HepG2 (cell line): ENCODE results near the gene GBGT1. TPM values are rescaled to one million over a fixed set of nuclear protein-coding genes. Genes with fewer than 3 reads are reported as not detected.
A peak's percentile ranks its signal among the peaks of the same experiment; 100 is the strongest.

ENCODE experiments used
- ATAC-seq: fragments of 200-7000 bp; cut with Tn5 transposase; 3 replicates; pipeline ENCODE4 v1.9.1; 2020; ENCODE audit warnings: mild to moderate bottlenecking, moderate library complexity
- BruUV-seq: library from RNA; stranded (reverse); fragments of 400-500 nt; replicated peaks from 2 replicates; lab custom pipeline; 2021; lab: Mats Ljungman, UMichigan
- CTCF ChIA-PET: fragments of 300-600 bp; formaldehyde crosslinking; extraction: SDS; loops from one replicate; lab custom pipeline; 2021; ENCODE audit warnings: low total read pairs, inconsistent platforms, low intra/inter-chr PET ratio; lab: Yijun Ruan, JAX
- POLR2A ChIA-PET: fragments of 350-600 bp; sonication (Branson Sonifier 250); formaldehyde crosslinking; loops from one replicate; lab custom pipeline; 2020; ENCODE audit warnings: antibody characterized with exemption, inconsistent platforms; lab: Yijun Ruan, JAX
- DNase-seq: peaks from one replicate; pipeline ENCODE4 v3.0.0-alpha.2; 2015; ENCODE audit warnings: low spot score
- FAIRE-seq: peaks from 3 replicates; lab custom pipeline; 2011; peaks lifted over from hg19 to GRCh38; lab: Jason Lieb, UNC
- H2AFZ ChIP-seq: one replicate; pipeline ENCODE4 v1.6.1; 2011; ENCODE audit warnings: low read length, inconsistent platforms
- H3K27ac ChIP-seq: fragments of 300-600 bp; 3 replicates; pipeline ENCODE4 v1.8.0; 2011; ENCODE audit warnings: mixed run types, mild to moderate bottlenecking, mixed read lengths, low read length, inconsistent platforms; ENCODE audit not compliant: insufficient read depth; ENCODE audit errors: extremely low read length
- H3K27me3 ChIP-seq, 2 experiments: fragments of 200-600 bp in 1 of 2; 2 replicates in 1 of 2; 3 replicates in 1 of 2; pipeline versions ENCODE4 v1.6.0 to v1.8.0; 2011; ENCODE audit warnings: low read length in 2 of 2, mild to moderate bottlenecking in 2 of 2, moderate library complexity in 2 of 2, inconsistent platforms in 1 of 2; ENCODE audit not compliant: insufficient read depth in 2 of 2, control insufficient read depth in 1 of 2
- H3K36me3 ChIP-seq, 2 experiments: fragments of 200-600 bp in 1 of 2; replicated peaks in 1 of 2; 2 replicates in 1 of 2; 3 replicates in 1 of 2; pipeline versions ENCODE4 v1.5.1 to v1.8.0; 2011; ENCODE audit warnings: low read length in 2 of 2, inconsistent platforms in 1 of 2; ENCODE audit not compliant: insufficient read depth in 2 of 2, control insufficient read depth in 1 of 2
- H3K4me1 ChIP-seq: 2 replicates; pipeline ENCODE4 v1.5.1; 2012; ENCODE audit warnings: low read length, inconsistent platforms; ENCODE audit not compliant: insufficient read depth
- H3K4me2 ChIP-seq: 2 replicates; pipeline ENCODE4 v1.6.0; 2011; ENCODE audit warnings: low read depth, low read length, inconsistent platforms
- H3K4me3 ChIP-seq, 3 experiments: fragments of 200-600 bp in 1 of 3; sonication (generic), shearing (Covaris generic) in 1 of 3; replicated peaks in 1 of 3; 2 replicates each; pipeline ENCODE4 v1.5.1; 2011 to 2016; ENCODE audit warnings: low read length in 3 of 3, inconsistent platforms in 2 of 3, low read depth in 2 of 3, mild to moderate bottlenecking in 2 of 3, control low read depth in 1 of 3, mixed read lengths in 1 of 3; ENCODE audit not compliant: insufficient read depth in 1 of 3
- H3K79me2 ChIP-seq: one replicate; pipeline ENCODE4 v1.6.1; 2011; ENCODE audit warnings: low read length, inconsistent platforms; ENCODE audit not compliant: insufficient read depth
- H3K9ac ChIP-seq: 2 replicates; pipeline ENCODE4 v1.6.0; 2011; ENCODE audit warnings: mild to moderate bottlenecking, low read depth, low read length, inconsistent platforms; ENCODE audit not compliant: insufficient read depth
- H3K9me3 ChIP-seq: 2 replicates; pipeline ENCODE4 v1.5.1; 2012; ENCODE audit warnings: mild to moderate bottlenecking, low read length
- H4K20me1 ChIP-seq: 2 replicates; pipeline ENCODE4 v1.6.0; 2011; ENCODE audit warnings: inconsistent platforms, mild to moderate bottlenecking, low read length, moderate library complexity; ENCODE audit not compliant: insufficient read depth
- MED1 ChIP-seq: sonication (generic); formaldehyde crosslinking; IDR thresholded peaks from 2 replicates; pipeline ENCODE4 v1.4.0; 2020; ENCODE audit warnings: missing genetic modification reagents
- MXI1 ChIP-seq: IDR thresholded peaks from 3 replicates; pipeline ENCODE4 v1.6.1; 2012; ENCODE audit warnings: low read depth, low read length, inconsistent platforms, borderline replicate concordance
- NFIB ChIP-seq: sonication (generic); formaldehyde crosslinking; IDR thresholded peaks from 2 replicates; pipeline ENCODE4 v1.9.0; 2021; ENCODE audit warnings: missing genetic modification reagents, mild to moderate bottlenecking, borderline replicate concordance
- POGZ ChIP-seq: sonication (generic); formaldehyde crosslinking; IDR thresholded peaks from 2 replicates; pipeline ENCODE4 v1.4.0; 2020; ENCODE audit warnings: mild to moderate bottlenecking, missing genetic modification reagents
- STAT5B ChIP-seq: sonication (generic); formaldehyde crosslinking; IDR thresholded peaks from 2 replicates; pipeline ENCODE4 v1.4.0; 2020; ENCODE audit warnings: missing genetic modification reagents
- ZBTB38 ChIP-seq: sonication (generic); formaldehyde crosslinking; IDR thresholded peaks from 2 replicates; pipeline ENCODE4 v1.5.1; 2020; ENCODE audit warnings: mild to moderate bottlenecking, missing genetic modification reagents
- ZNF781 ChIP-seq: sonication (generic); formaldehyde crosslinking; IDR thresholded peaks from 2 replicates; pipeline ENCODE4 v1.5.1; 2020; ENCODE audit warnings: borderline replicate concordance, mild to moderate bottlenecking, missing genetic modification reagents; ENCODE audit errors: not compliant biosample characterization
- WGBS: methylation state at CpG from one replicate; pipeline ENCODE4 v1.1.6; 2017; ENCODE audit warnings: low lambda C conversion rate; 5-methylcytosine and 5-hydroxymethylcytosine counted together
- in situ Hi-C: cut with HindIII; loops from 2 replicates; pipeline ENCODE4 v1.10.0; 2017; ENCODE audit warnings: low pct_unique_long_range_greater_than_20kb; ENCODE audit not compliant: extremely low pct_ligation_motif_present
- intact Hi-C: fragments of 100-400 bp; cut with micrococcal nuclease; formaldehyde crosslinking; loops from one replicate; pipeline ENCODE4 v1.10.0; 2022; ENCODE audit not compliant: unreplicated experiment
- polyA plus RNA-seq, 8 experiments: library from polyadenylated mRNA; depleted of rRNA in 3 of 8; stranded (reverse) in 7 of 8; unstranded in 1 of 8; fragments of >200 nt; fragmentation: Illumina TruSeq in 4 of 8; extraction: Trizol in 4 of 8; gene quantifications; 2 replicates each; pipeline versions ENCODE4 v1.2.1 to v1.2.3, GENCODE V29; 2011 to 2016; ENCODE audit warnings: low read depth in 4 of 8, missing spikeins in 1 of 8, mixed read lengths in 1 of 8; ENCODE audit not compliant: insufficient read depth in 1 of 8
- total RNA-seq, 5 experiments: library from RNA; depleted of rRNA; stranded (reverse); fragments of >200 nt; fragmentation: Illumina TruSeq; extraction: Trizol; gene quantifications; 2 replicates each; pipeline ENCODE4 v1.2.3, GENCODE V29; 2016; ENCODE audit warnings: low read depth in 1 of 5
- TF ChIP-seq, protein P1 (sequence below): sonication (generic); formaldehyde crosslinking; IDR thresholded peaks from 2 replicates; pipeline ENCODE4 v1.8.1; 2022; ENCODE audit warnings: low read depth, mild to moderate bottlenecking, missing genetic modification reagents
- TF ChIP-seq, protein P2 (sequence below), 2 experiments: sonication (generic) in 1 of 2; formaldehyde crosslinking in 1 of 2; IDR thresholded peaks; 2 replicates each; pipeline versions ENCODE4 v1.6.1 to v1.9.0; 2014 to 2022; ENCODE audit warnings: antibody characterized with exemption in 1 of 2, borderline replicate concordance in 1 of 2, inconsistent platforms in 1 of 2, low read depth in 1 of 2, missing genetic modification reagents in 1 of 2

Gene GBGT1
- total and polyA plus RNA-seq, 2 of the 13 experiments (the other 11 are each of a cell fraction or from before 2014, with no cell fraction given): not detected

DNA sequence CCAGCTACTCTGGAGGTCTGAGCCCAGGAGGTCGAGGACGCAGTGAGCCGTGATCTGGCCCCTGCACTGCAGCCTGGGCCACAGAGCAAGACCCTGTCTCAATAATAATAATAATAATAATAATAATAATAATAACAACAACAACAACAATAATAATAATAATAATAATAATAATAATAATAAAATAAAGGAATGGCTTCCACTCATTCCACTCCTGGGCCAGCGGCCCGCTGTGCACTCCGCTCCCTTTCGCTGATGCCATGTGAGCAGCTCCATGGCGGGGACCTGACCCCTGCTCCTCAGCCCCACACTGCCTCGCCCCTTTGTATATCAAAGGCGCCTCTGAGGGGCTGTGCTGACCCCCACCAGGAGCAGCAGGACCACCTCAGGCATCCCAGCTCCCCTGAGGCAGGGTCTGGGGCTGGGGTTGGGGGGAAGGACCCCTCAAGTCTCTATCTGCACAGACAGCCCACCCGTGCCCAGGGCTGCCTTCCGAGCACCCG, 20.0 kb downstream of the GBGT1 start:
- 93% methylated on average over 8 of the region's 13 CpGs for WGBS
- Histone ChIP-seq H3K79me2 (peaks cover 7% of the 10 kb centered on the region), H3K9me3 (no peaks in the 10 kb centered on the region), H3K4me3 (peak overlapping the region; percentile 37 to 73 (median 59); a peak in 5 of 6 replicates), H3K9ac (peak overlapping the region; percentile 47; the same call in 1 of the 2 replicates), H3K4me2 (peak overlapping the region; percentile 80), H4K20me1 (peaks cover 10% of the 10 kb centered on the region; the same call in 1 of the 2 replicates), H3K36me3 (no peaks in the 10 kb centered on the region), H3K4me1 (peaks cover 69% of the 10 kb centered on the region), H3K27me3 (no peaks in the 10 kb centered on the region; a peak in 1 of 5 replicates), H3K27ac (peak overlapping the region; percentile 54), H2AFZ (no peak overlapping the region)
- in situ Hi-C loops (loop anchor here (10.0 kb wide), 1 partner anchor 99 kb away; no protein-coding TSS in a partner anchor), intact Hi-C loops (loop anchor here (1.0 kb wide), 1 partner anchor 40 kb away; no protein-coding TSS in a partner anchor)
- no TSS peak for BruUV-seq
- POLR2A ChIA-PET: interaction anchor here (0.6 to 2.3 kb wide), 7 partner anchors 8 to 316 kb away, joined by 3 to 14 read pairs (median 5); partner anchors contain the start of genes CACFD1 and GTF3C5
- CTCF ChIA-PET: interaction anchor here (5.7 kb wide), 1 partner anchor 40 kb away, joined by 70 read pairs; no protein-coding TSS in a partner anchor
- DNase-seq (no peak), FAIRE-seq (no peak), ATAC-seq (no peak)
- TF ChIP-seq MED1: no peak
- TF ChIP-seq STAT5B (CRISPR knock-in tag): no peak
- TF ChIP-seq NFIB: no peak
- no peak for TF ChIP-seq ZBTB38
- TF ChIP-seq, protein P1, sequence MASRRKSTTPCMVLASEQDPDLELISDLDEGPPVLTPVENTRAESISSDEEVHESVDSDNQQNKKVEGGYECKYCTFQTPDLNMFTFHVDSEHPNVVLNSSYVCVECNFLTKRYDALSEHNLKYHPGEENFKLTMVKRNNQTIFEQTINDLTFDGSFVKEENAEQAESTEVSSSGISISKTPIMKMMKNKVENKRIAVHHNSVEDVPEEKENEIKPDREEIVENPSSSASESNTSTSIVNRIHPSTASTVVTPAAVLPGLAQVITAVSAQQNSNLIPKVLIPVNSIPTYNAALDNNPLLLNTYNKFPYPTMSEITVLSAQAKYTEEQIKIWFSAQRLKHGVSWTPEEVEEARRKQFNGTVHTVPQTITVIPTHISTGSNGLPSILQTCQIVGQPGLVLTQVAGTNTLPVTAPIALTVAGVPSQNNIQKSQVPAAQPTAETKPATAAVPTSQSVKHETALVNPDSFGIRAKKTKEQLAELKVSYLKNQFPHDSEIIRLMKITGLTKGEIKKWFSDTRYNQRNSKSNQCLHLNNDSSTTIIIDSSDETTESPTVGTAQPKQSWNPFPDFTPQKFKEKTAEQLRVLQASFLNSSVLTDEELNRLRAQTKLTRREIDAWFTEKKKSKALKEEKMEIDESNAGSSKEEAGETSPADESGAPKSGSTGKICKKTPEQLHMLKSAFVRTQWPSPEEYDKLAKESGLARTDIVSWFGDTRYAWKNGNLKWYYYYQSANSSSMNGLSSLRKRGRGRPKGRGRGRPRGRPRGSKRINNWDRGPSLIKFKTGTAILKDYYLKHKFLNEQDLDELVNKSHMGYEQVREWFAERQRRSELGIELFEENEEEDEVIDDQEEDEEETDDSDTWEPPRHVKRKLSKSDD (CRISPR knock-in tag): no peak
- TF ChIP-seq POGZ (CRISPR knock-in tag): no peak
- TF ChIP-seq, protein P2, sequence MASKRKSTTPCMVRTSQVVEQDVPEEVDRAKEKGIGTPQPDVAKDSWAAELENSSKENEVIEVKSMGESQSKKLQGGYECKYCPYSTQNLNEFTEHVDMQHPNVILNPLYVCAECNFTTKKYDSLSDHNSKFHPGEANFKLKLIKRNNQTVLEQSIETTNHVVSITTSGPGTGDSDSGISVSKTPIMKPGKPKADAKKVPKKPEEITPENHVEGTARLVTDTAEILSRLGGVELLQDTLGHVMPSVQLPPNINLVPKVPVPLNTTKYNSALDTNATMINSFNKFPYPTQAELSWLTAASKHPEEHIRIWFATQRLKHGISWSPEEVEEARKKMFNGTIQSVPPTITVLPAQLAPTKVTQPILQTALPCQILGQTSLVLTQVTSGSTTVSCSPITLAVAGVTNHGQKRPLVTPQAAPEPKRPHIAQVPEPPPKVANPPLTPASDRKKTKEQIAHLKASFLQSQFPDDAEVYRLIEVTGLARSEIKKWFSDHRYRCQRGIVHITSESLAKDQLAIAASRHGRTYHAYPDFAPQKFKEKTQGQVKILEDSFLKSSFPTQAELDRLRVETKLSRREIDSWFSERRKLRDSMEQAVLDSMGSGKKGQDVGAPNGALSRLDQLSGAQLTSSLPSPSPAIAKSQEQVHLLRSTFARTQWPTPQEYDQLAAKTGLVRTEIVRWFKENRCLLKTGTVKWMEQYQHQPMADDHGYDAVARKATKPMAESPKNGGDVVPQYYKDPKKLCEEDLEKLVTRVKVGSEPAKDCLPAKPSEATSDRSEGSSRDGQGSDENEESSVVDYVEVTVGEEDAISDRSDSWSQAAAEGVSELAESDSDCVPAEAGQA (IDR thresholded peaks at IDR 0.05; ENCODE audit: low read depth): no peak
- TF ChIP-seq, protein P2 (CRISPR knock-in tag; IDR thresholded peaks at IDR 0.05; ENCODE audit: borderline replicate concordance): no peak
- TF ChIP-seq MXI1: no peak
- no peak for TF ChIP-seq ZNF781 (CRISPR knock-in tag)
